Stomach (tissue), 4 donors: ENCODE data around the gene RBMS3.

ENCODE experiments used
- CTCF ChIP-seq, 7 experiments: fragments of 450-650 bp in 4 of 7; fragments of 200-600 bp in 3 of 7; sonication (generic) in 3 of 7; IDR thresholded peaks; one replicate each; pipeline ENCODE4 v1.5.1; 2016 to 2019; ENCODE audit warnings: antibody characterized with exemption in 7 of 7, control low read depth in 2 of 7, mild to moderate bottlenecking in 1 of 7
- POLR2A ChIP-seq, 4 donors: fragments of 450-650 bp; IDR thresholded peaks; one replicate each; pipeline ENCODE4 v1.6.1; 2016; ENCODE audit warnings: antibody characterized with exemption in 4 of 4, control low read depth in 2 of 4, mild to moderate bottlenecking in 1 of 4, moderate library complexity in 1 of 4

GRCh38 chr3:29337565-29337964 lies 56.7 kb downstream of the RBMS3 start:
- TF ChIP-seq POLR2A (IDR thresholded peaks at IDR 0.05) = no peak
- TF ChIP-seq CTCF (IDR thresholded peaks at IDR 0.05) = no peak
